Right lobe of liver (tissue), 6 donors: ENCODE measurements around the gene IWS1. TPM values are rescaled to one million over a fixed set of nuclear protein-coding genes. Genes with fewer than 3 reads are reported as not detected.

Experiments used
- ATAC-seq, 4 donors: fragments of 200-7000 bp; cut with Tn5 transposase; one replicate each; pipeline ENCODE4 v1.9.1; 2020; ENCODE audit warnings: mild to moderate bottlenecking in 4 of 4, moderate library complexity in 4 of 4
- DNase-seq, 3 donors: peaks; one replicate each; pipeline ENCODE4 v3.0.0-alpha.2; 2020
- H3K27ac ChIP-seq, 3 donors: fragments of 200-600 bp; one replicate each; pipeline ENCODE4 v1.8.0; 2022
- H3K27me3 ChIP-seq, 2 donors: fragments of 200-600 bp; one replicate each; pipeline ENCODE4 v1.8.0; 2022
- H3K36me3 ChIP-seq, 4 donors: fragments of 200-600 bp; sonication (generic) in 1 of 4; one replicate each; pipeline versions ENCODE4 v1.5.1 to v1.8.0; 2017 to 2022; ENCODE audit warnings: control low read depth in 1 of 4
- H3K4me1 ChIP-seq, 4 donors: fragments of 200-600 bp; sonication (generic) in 1 of 4; one replicate each; pipeline versions ENCODE4 v1.5.1 to v1.8.0; 2017 to 2022; ENCODE audit warnings: control low read depth in 1 of 4
- H3K4me3 ChIP-seq, 3 donors: fragments of 200-600 bp; one replicate each; pipeline ENCODE4 v1.8.0; 2022
- H3K9me3 ChIP-seq, 4 donors: fragments of 200-600 bp; sonication (generic) in 1 of 4; one replicate each; pipeline versions ENCODE4 v1.5.1 to v1.8.0; 2017 to 2022; ENCODE audit warnings: control low read depth in 1 of 4
- POLR2A ChIP-seq: fragments of 450-650 bp; IDR thresholded peaks from one replicate; pipeline ENCODE4 v1.6.1; 2017; ENCODE audit warnings: antibody characterized with exemption, mild to moderate bottlenecking
- WGBS: methylation state at CpG from one replicate; pipeline ENCODE4 v1.1.6; 2018; ENCODE audit warnings: low coverage, low lambda C conversion rate; ENCODE audit not compliant: insufficient coverage; ENCODE audit errors: missing lambda C conversion rate; 5-methylcytosine and 5-hydroxymethylcytosine counted together
- intact Hi-C, 2 donors: fragments of 100-400 bp; cut with DNase I; formaldehyde crosslinking; loops; one replicate each; pipeline versions ENCODE4 v1.11.2 to v1.14.1; 2022
- total RNA-seq, 6 experiments: library from RNA; depleted of rRNA in 2 of 6; stranded (reverse); fragments of >200 nt in 2 of 6; fragmentation: NEBNext Ultra II Directional in 3 of 6; extraction: Animal tissue kit (Norgen Biotek cat#: 25700) in 3 of 6; gene quantifications; one replicate each; pipeline versions ENCODE4 v1.1.0 to v1.2.4, GENCODE V29; 2016 to 2023
- TF ChIP-seq, protein P1 (sequence below), 4 donors: fragments of 200-600 bp in 3 of 4; fragments of 450-650 bp in 1 of 4; IDR thresholded peaks; one replicate each; pipeline versions ENCODE4 v1.5.1 to v1.8.0; 2016 to 2022; ENCODE audit warnings: antibody characterized with exemption in 4 of 4, mild to moderate bottlenecking in 2 of 4
- donor health status: DM: no; HTN: yes; CAD: no.
- donor health status: DM: no; HTN: no; CAD: no.
- donor health status: DM: no; HTN: no; CAD: no.
- donor health status: DM: no; HTN: yes; CAD: no.
- donor health status: DM: no; HTN: yes; CAD: no.

The IWS1 gene
- total RNA-seq, 6 experiments from 2014 or later: 15.7 to 27.9 (median 20.1) TPM

DNA sequence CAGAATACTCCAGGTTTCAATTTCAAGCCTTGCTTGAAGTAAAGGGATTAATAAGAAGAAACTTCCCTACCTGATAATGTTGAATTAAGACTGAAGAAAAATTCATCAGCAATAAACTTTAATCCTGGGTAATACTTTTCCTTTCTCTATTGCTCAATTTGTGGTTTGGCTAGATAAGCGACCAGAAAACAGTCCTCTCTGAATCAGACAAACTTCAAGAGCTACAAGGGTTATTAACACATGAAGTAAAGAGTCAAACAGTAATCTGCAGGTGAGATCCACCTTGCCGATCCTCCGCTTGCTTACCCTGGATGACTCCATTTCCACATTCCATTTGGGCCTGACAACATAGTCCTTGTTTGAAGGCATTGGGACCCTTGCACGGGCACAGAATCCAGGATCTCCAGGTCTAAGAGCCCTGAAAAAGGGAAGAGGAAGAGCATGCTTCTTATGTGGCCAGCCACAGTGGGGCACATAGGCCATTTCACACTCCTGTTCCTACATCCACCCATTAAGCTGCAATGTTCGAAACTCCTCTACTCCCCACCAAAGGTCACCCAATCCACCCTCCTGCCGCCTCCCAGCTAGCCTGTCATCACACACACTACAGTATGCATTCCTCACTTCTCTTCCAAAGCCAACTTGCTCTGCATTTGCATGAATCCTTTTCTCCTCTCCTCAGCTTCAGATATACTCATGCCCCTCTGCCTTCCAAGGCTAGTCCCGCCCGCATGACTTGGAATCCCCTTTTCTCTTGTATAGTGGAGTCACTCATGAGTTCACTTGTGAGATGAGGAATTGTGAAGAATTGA is 39.8 kb downstream of the IWS1 start:
- H3K27ac ChIP-seq: no peak overlapping the region
- no peak for DNase-seq
- H3K36me3 ChIP-seq: peaks cover 0 to 83% (median 41%) of the 10 kb centered on the region in 4 donors
- ATAC-seq: peak in 2 of 4 donors; percentile 23 to 37
- no peaks in the 10 kb centered on the region for H3K4me1 ChIP-seq
- no peaks in the 10 kb centered on the region for H3K9me3 ChIP-seq
- intact Hi-C loops: loop anchor here in 1 of 2 donors (10.0 kb wide), 1 partner anchor 172 kb away; no protein-coding TSS in a partner anchor
- H3K27me3 ChIP-seq: no peaks in the 10 kb centered on the region
- 77% methylated on average over 5 of the region's 8 CpGs for WGBS
- H3K4me3 ChIP-seq: no peak overlapping the region
- TF ChIP-seq, protein P1, sequence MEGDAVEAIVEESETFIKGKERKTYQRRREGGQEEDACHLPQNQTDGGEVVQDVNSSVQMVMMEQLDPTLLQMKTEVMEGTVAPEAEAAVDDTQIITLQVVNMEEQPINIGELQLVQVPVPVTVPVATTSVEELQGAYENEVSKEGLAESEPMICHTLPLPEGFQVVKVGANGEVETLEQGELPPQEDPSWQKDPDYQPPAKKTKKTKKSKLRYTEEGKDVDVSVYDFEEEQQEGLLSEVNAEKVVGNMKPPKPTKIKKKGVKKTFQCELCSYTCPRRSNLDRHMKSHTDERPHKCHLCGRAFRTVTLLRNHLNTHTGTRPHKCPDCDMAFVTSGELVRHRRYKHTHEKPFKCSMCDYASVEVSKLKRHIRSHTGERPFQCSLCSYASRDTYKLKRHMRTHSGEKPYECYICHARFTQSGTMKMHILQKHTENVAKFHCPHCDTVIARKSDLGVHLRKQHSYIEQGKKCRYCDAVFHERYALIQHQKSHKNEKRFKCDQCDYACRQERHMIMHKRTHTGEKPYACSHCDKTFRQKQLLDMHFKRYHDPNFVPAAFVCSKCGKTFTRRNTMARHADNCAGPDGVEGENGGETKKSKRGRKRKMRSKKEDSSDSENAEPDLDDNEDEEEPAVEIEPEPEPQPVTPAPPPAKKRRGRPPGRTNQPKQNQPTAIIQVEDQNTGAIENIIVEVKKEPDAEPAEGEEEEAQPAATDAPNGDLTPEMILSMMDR (IDR thresholded peaks at IDR 0.05): no peak
- TF ChIP-seq POLR2A: no peak

DNA sequence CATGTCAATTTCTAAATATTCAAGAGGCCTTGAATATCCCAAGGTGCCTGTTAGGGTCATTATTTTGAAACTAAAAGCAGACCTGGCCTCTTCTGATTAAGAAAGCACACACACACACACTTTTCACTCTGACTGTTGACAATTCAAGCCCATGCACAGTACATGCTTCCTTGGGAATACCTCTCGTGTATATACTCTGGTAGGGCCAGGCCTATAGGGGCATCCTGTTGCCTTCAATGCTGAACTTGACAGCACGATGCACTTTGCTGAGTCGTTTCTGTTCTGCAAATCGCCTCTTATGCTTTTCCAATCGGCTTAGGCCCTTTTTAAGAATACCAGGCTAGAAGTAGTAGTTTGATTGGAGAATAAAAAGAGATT is 40.6 kb downstream of the IWS1 start:
- H3K4me3 ChIP-seq: no peak overlapping the region
- ATAC-seq (no peak), DNase-seq (no peak)
- H3K36me3 ChIP-seq: peaks cover 5 to 82% (median 44%) of the 10 kb centered on the region in 4 donors
- H3K4me1 ChIP-seq: no peaks in the 10 kb centered on the region
- 71% methylated on average over 4 of the region's 5 CpGs for WGBS
- no peak overlapping the region for H3K27ac ChIP-seq
- H3K27me3 ChIP-seq: no peaks in the 10 kb centered on the region
- no peaks in the 10 kb centered on the region for H3K9me3 ChIP-seq
- TF ChIP-seq POLR2A: no peak
- TF ChIP-seq, protein P1 (IDR thresholded peaks at IDR 0.05): no peak
- intact Hi-C loops: loop anchor here in 1 of 2 donors (10.0 kb wide), 1 partner anchor 171 kb away; no protein-coding TSS in a partner anchor

DNA sequence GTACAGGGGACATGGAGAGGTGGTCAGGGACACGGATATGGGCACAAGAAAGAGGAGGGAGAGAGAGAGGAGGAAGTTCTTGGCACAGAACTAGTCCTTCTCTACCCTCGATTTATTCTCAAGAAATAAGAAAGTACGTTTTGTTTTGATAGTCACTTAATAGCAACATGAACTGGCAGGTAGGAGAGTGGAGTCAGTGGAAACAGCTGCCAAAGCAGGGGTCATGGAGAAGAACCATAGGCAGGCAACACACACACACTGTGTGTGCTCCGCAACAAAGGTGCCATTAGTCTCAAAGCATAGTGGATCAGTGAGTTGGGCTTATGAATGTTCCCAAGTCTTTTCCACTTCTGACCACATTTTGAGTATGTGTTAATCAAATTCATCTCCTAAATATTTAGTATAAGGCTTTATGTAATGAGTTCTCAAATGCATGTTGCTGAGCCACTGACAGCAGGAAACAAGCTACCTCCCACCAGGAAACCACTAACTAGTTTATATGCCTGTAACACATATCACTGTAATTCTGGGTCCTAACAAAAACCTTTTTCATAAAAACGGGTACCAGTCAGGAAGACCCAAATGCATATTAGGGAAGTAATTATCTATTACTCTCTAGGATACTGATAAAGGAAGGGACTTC is 41.1 kb downstream of the IWS1 start:
- DNase-seq (no peak), ATAC-seq (no peak)
- WGBS: 67% methylated on average over 3 of the region's 5 CpGs
- Histone ChIP-seq H3K36me3 (peaks cover 7 to 81% (median 44%) of the 10 kb centered on the region in 4 donors), H3K9me3 (no peaks in the 10 kb centered on the region), H3K27me3 (no peaks in the 10 kb centered on the region), H3K4me3 (no peak overlapping the region), H3K4me1 (no peaks in the 10 kb centered on the region), H3K27ac (no peak overlapping the region)
- TF ChIP-seq, protein P1 (IDR thresholded peaks at IDR 0.05): no peak
- TF ChIP-seq POLR2A: no peak
- intact Hi-C loops: loop anchor here in 1 of 2 donors (10.0 kb wide), 1 partner anchor 170 kb away; no protein-coding TSS in a partner anchor

DNA sequence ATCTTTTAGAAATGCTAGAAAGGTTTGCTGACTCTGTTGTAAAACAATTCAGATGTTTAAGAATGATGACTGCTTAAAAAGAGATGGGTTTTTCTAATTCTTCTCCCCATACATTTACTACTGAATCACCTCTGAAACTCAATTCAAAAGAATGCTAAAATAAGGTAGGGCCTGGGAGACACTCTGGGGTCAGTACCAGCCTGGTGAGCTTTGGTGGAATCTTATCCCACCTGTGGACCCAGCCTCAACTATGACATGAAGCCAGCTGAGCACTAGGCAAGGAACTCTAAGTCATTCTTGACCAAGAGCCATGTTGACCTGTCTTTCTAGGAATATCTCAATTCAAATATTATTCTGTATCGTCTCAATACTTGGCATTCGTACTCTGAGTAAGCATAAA is 44.3 kb downstream of the IWS1 start:
- H3K36me3 ChIP-seq: peaks cover 7 to 50% (median 28%) of the 10 kb centered on the region in 4 donors
- intact Hi-C loops: loop anchor here in 1 of 2 donors (10.0 kb wide), 1 partner anchor 167 kb away; no protein-coding TSS in a partner anchor
- WGBS: 19% methylated on average over 2 of the region's 2 CpGs

More for the DNA sequence above, 44.3 kb downstream of the IWS1 start:
- H3K27me3 ChIP-seq: no peaks in the 10 kb centered on the region
- ATAC-seq (no peak), DNase-seq (no peak)
- peaks cover 0 to 10% (median 0%) of the 10 kb centered on the region in 4 donors for H3K4me1 ChIP-seq
- H3K9me3 ChIP-seq: no peaks in the 10 kb centered on the region
- H3K4me3 ChIP-seq: no peak overlapping the region
- no peak overlapping the region for H3K27ac ChIP-seq
- no peak for TF ChIP-seq POLR2A
- TF ChIP-seq, protein P1 (IDR thresholded peaks at IDR 0.05): no peak
